K562 (cell line): Measurements from ENCODE around the gene MAP2K7. TPM values are rescaled to one million over a fixed set of nuclear protein-coding genes. Genes with fewer than 3 reads are reported as not detected.

Source experiments
- BMI1 ChIP-seq: fragments of 150-350 bp; IDR thresholded peaks from 2 replicates; pipeline ENCODE4 v1.6.1; 2014; ENCODE audit warnings: low read length
- CBX5 ChIP-seq: IDR thresholded peaks from 2 replicates; pipeline ENCODE4 v1.6.1; 2014; ENCODE audit warnings: low read depth, borderline replicate concordance
- CSDE1 ChIP-seq, 2 experiments: fragments of 450-650 bp; IDR thresholded peaks; 2 replicates each; pipeline ENCODE4 v1.6.1; 2016; ENCODE audit warnings: mild to moderate bottlenecking in 1 of 2
- E2F4 ChIP-seq: sonication (generic); formaldehyde crosslinking; IDR thresholded peaks from 2 replicates; pipeline ENCODE4 v1.8.0; 2022; ENCODE audit warnings: mild to moderate bottlenecking, low read depth, missing genetic modification reagents
- HMGXB4 ChIP-seq: sonication (generic); formaldehyde crosslinking; IDR thresholded peaks from 2 replicates; pipeline ENCODE4 v1.8.1; 2023; ENCODE audit warnings: mild to moderate bottlenecking, missing genetic modification reagents
- ID3 ChIP-seq, 2 experiments: fragments of 250-450 bp in 1 of 2; fragments of 450-650 bp in 1 of 2; sonication (Bioruptor Pico) in 1 of 2; IDR thresholded peaks; 2 replicates each; pipeline versions ENCODE4 v1.6.1 to v1.8.0; 2016 to 2021; ENCODE audit warnings: mild to moderate bottlenecking in 2 of 2, moderate library complexity in 2 of 2, missing compliant biosample characterization in 1 of 2, missing genetic modification characterization in 1 of 2
- MEIS2 ChIP-seq: fragments of 450-650 bp; IDR thresholded peaks from 2 replicates; pipeline ENCODE4 v1.6.1; 2014; ENCODE audit warnings: mild to moderate bottlenecking; ENCODE audit not compliant: partially characterized antibody
- NBN ChIP-seq: fragments of 450-650 bp; IDR thresholded peaks from 2 replicates; pipeline ENCODE4 v1.6.1; 2016; ENCODE audit warnings: low read depth, mild to moderate bottlenecking
- PBX2 ChIP-seq, 2 experiments: IDR thresholded peaks in 1 of 2; conservative IDR thresholded peaks in 1 of 2; 2 replicates each; pipeline ENCODE4 v1.6.1; 2016; ENCODE audit warnings: low read depth in 2 of 2, mild to moderate bottlenecking in 1 of 2, missing compliant biosample characterization in 1 of 2, missing genetic modification characterization in 1 of 2, moderate library complexity in 1 of 2
- POLR2AphosphoS5 ChIP-seq: IDR thresholded peaks from 2 replicates; pipeline ENCODE4 v1.6.1; 2011; ENCODE audit warnings: mild to moderate bottlenecking, low read depth, low read length, moderate library complexity; ENCODE audit not compliant: control insufficient read depth, insufficient read depth
- PREB ChIP-seq: sonication (generic); formaldehyde crosslinking; IDR thresholded peaks from 2 replicates; pipeline ENCODE4 v1.8.1; 2023; ENCODE audit warnings: mild to moderate bottlenecking, missing genetic modification reagents
- TCF7 ChIP-seq: sonication (generic); IDR thresholded peaks from 2 replicates; pipeline ENCODE4 v1.6.1; 2016; ENCODE audit warnings: antibody characterized with exemption, borderline replicate concordance
- TRIM25 ChIP-seq: fragments of 450-650 bp; IDR thresholded peaks from 2 replicates; pipeline ENCODE4 v1.7.0; 2016; ENCODE audit warnings: borderline replicate concordance
- ZNF354B ChIP-seq: fragments of 250-450 bp; sonication (Bioruptor Pico); IDR thresholded peaks from 2 replicates; pipeline ENCODE4 v1.4.0; 2020
- ZNF511 ChIP-seq: sonication (generic); formaldehyde crosslinking; IDR thresholded peaks from 2 replicates; pipeline ENCODE4 v1.8.0; 2022; ENCODE audit warnings: mild to moderate bottlenecking, missing genetic modification reagents
- ZNF785 ChIP-seq: fragments of 250-450 bp; sonication (Bioruptor Pico); IDR thresholded peaks from 2 replicates; pipeline ENCODE4 v1.4.0; 2020; ENCODE audit warnings: mild to moderate bottlenecking
- polyA plus RNA-seq, 8 experiments: library from polyadenylated mRNA; depleted of rRNA in 4 of 8; stranded (reverse) in 5 of 8; unstranded in 3 of 8; fragments of >200 nt; fragmentation: Nextera tagmentation in 2 of 8; fragmentation: Illumina TruSeq in 1 of 8; extraction: Ambion mirVana in 2 of 8; extraction: Trizol in 1 of 8; gene quantifications; 2 replicates each; pipeline versions ENCODE4 v1.2.1 to v1.2.3, GENCODE V29; 2011 to 2014; ENCODE audit warnings: inconsistent platforms in 1 of 8, missing spikeins in 1 of 8
- total RNA-seq, 7 experiments: library from RNA; depleted of rRNA in 6 of 7; stranded (reverse); fragments of >200 nt in 6 of 7; fragmentation: Illumina TruSeq in 2 of 7; extraction: Trizol in 2 of 7; gene quantifications; 2 replicates each; pipeline versions ENCODE4 v1.2.1 to v1.2.3, GENCODE V29; 2011 to 2021; ENCODE audit warnings: low replicate concordance in 1 of 7

The MAP2K7 gene
- total and polyA plus RNA-seq, 9 of the 15 experiments (the other 6 are each of a cell fraction or from before 2014, with no cell fraction given), result 0.51 to 45.8 (median 14.1) TPM

- TF ChIP-seq TRIM25 (no peak), ZNF785 (CRISPR knock-in tag) (no peak), CSDE1 (IDR thresholded peaks at IDR 0.05) (no peak), ZNF511 (no peak), HMGXB4 (CRISPR knock-in tag) (no peak), PBX2 (CRISPR knock-in tag; IDR thresholded peaks at IDR 0.05; ENCODE audit: low read depth) (no peak), PBX2 (tag; conservative IDR thresholded peaks at IDR 0.05; ENCODE audit: low read depth) (peak; percentile 62; the same call in 1 of the 2 replicates), CBX5 (no peak), E2F4 (no peak), TCF7 (no peak), ZNF354B (no peak), PREB (CRISPR knock-in tag) (no peak), MEIS2 (peak; percentile 78), POLR2AphosphoS5 (no peak), ID3 (CRISPR knock-in tag; IDR thresholded peaks at IDR 0.05) (no peak), ID3 (tag; IDR thresholded peaks at IDR 0.05) (no peak), BMI1 (no peak), NBN (no peak)
These were observed 47.5 kb upstream of the MAP2K7 start (continued) for GRCh38 chr19:7856109-7856591.
